ENCODE results near the gene DLGAP1.

The DLGAP1 gene

GRCh38 chr18:3757361-3757760 is 697.7 kb downstream of the DLGAP1 start:
- no peak overlapping the region for H3K4me3 ChIP-seq (replicated peaks; ENCODE audit: low read depth, low read length)
- TF ChIP-seq CTCF (IDR thresholded peaks at IDR 0.05; ENCODE audit: insufficient read depth, low read length, poor library complexity, severe bottlenecking) = no peak
- no peak for DNase-seq (ENCODE audit: extremely low read depth, insufficient read length)
- no peaks in the 10 kb centered on the region for H3K36me3 ChIP-seq (ENCODE audit: control insufficient read depth, insufficient read depth, low read length)
- no peaks in the 10 kb centered on the region for H3K27me3 ChIP-seq (replicated peaks; ENCODE audit: control insufficient read depth, insufficient read depth, low read length)

GRCh38 chr18:3753106-3753505 is 702.0 kb downstream of the DLGAP1 start:
- no peaks in the 10 kb centered on the region for H3K36me3 ChIP-seq (ENCODE audit: control insufficient read depth, insufficient read depth, low read length)
- no peak for DNase-seq (ENCODE audit: extremely low read depth, insufficient read length)
- H3K27me3 ChIP-seq (replicated peaks; ENCODE audit: control insufficient read depth, insufficient read depth, low read length) = no peaks in the 10 kb centered on the region
- no peak overlapping the region for H3K4me3 ChIP-seq (replicated peaks; ENCODE audit: low read depth, low read length)
- TF ChIP-seq CTCF (IDR thresholded peaks at IDR 0.05; ENCODE audit: insufficient read depth, low read length, poor library complexity, severe bottlenecking) = no peak

GRCh38 chr18:3748086-3748485 is 707.0 kb downstream of the DLGAP1 start:
- H3K27me3 ChIP-seq (replicated peaks; ENCODE audit: control insufficient read depth, insufficient read depth, low read length) = no peaks in the 10 kb centered on the region
- no peak for TF ChIP-seq CTCF (IDR thresholded peaks at IDR 0.05; ENCODE audit: insufficient read depth, low read length, poor library complexity, severe bottlenecking)
- no peaks in the 10 kb centered on the region for H3K36me3 ChIP-seq (ENCODE audit: control insufficient read depth, insufficient read depth, low read length)
- no peak overlapping the region for H3K4me3 ChIP-seq (replicated peaks; ENCODE audit: low read depth, low read length)
- no peak for DNase-seq (ENCODE audit: extremely low read depth, insufficient read length)

GRCh38 chr18:3747176-3747973 is 707.7 kb downstream of the DLGAP1 start:
- no peak for TF ChIP-seq CTCF (IDR thresholded peaks at IDR 0.05; ENCODE audit: insufficient read depth, low read length, poor library complexity, severe bottlenecking)
- H3K36me3 ChIP-seq (ENCODE audit: control insufficient read depth, insufficient read depth, low read length) = no peaks in the 10 kb centered on the region
- H3K27me3 ChIP-seq (replicated peaks; ENCODE audit: control insufficient read depth, insufficient read depth, low read length) = no peaks in the 10 kb centered on the region
- DNase-seq (ENCODE audit: extremely low read depth, insufficient read length) = no peak
- H3K4me3 ChIP-seq (replicated peaks; ENCODE audit: low read depth, low read length) = no peak overlapping the region

- no peak for TF ChIP-seq CTCF (IDR thresholded peaks at IDR 0.05; ENCODE audit: insufficient read depth, low read length, poor library complexity, severe bottlenecking)
- Histone ChIP-seq H3K4me3 (replicated peaks; ENCODE audit: low read depth, low read length) (no peak overlapping the region), H3K36me3 (ENCODE audit: control insufficient read depth, insufficient read depth, low read length) (no peaks in the 10 kb centered on the region), H3K27me3 (replicated peaks; ENCODE audit: control insufficient read depth, insufficient read depth, low read length) (no peaks in the 10 kb centered on the region)
- DNase-seq (ENCODE audit: extremely low read depth, insufficient read length) = no peak
Observed at GRCh38 chr18:3742541-3742940, 712.6 kb downstream of the DLGAP1 start.

All from GM06990 (cell line).